ENCODE measurements around the gene SECTM1.
"Not testable (repeated sequence)": the region's sequence is repeated elsewhere in the genome, so short reads cannot be mapped to it uniquely, and the experiment has no call there.

SECTM1 gene

DNA sequence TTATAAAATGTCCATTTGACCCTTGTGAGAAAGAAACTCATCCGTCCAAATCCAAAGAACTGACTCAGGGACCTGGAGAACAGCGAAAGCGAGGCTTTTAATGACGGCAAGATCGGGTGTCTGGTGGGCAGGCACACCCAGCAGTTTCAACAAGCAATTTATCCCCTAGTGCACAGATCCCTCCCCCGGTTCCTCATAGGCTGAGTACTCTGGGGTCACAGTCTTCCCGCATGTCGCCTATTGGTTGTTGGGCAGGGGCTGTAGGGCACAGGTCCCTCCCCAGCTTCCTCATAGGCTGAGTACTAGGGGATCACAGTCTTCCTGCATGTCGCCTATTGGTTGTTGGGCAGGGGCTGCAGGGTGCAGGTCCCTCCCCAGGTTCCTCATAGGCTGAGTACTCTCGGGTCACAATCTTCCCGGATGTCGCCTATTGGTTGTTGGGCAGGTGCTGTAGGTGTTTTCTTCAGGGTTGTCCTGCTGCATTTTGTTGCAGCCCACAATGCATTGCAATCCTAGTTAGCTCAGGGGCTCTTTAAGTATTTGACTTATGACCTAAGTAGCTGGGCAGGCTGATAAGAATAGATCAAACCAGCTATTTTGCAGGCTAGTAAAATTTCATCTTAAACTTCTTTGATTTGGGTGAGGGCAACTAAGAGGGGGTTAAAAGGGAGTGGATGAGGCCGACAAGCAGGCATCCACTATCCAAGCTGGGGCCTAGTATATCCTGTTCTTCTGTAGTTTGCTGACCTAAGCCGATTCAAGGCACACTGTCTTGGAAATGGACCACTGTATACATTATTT lies 34.4 kb upstream of the SECTM1 start:
- FAIRE-seq, result no peak

DNA sequence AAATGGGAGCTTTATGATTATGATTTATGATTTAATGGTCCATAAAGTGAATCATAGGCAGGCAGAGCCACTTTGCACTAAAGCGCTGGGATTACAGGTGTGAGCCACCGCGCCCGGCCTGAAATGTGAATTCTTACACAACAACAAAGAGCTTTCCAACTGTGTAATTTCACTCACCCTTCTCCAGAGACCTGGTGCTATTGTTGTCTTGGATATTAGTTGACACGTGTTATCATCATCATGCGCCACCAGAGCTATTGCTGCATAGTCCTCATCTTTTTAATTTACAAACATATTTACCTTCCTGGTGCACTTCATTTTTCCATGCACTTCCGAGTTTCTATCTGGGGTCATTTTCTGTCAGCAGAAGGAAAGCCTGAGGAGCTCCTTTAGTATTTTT lies 33.2 kb upstream of the SECTM1 start:
- no peak for FAIRE-seq

DNA sequence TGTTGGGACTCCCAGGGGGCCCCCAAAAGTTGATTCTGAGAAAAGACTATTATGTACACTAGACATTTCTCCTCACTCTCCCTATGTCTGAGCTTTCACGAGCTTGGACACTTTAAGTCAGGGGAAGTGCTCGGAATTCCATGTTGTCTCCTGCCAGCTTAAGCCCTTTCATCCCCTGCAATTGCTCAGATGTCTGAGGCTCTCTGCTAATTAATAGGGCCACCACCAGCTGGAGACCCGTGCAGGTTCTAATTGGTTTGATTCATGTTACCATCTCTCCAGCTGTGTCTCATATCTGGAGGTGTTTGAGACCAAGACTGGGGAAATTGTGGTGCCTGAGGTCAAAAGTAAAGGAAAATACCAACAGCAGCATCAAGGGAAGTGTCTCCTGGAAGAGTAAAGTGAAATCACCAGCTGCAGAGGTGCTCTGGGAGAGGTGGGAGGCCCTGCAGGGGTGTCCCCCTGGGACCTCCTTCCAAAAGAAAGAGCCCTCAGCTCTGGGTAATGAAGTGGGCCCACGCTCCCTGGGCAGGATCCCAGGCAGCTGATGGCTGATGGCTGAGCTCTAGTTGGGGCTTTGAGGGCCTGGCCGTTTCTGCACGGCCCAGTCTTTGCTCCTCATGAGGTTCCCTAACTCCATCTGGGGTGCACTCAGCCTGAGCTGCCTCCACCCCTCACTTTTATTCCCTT lies 32.2 kb upstream of the SECTM1 start:
- FAIRE-seq, result no peak

DNA sequence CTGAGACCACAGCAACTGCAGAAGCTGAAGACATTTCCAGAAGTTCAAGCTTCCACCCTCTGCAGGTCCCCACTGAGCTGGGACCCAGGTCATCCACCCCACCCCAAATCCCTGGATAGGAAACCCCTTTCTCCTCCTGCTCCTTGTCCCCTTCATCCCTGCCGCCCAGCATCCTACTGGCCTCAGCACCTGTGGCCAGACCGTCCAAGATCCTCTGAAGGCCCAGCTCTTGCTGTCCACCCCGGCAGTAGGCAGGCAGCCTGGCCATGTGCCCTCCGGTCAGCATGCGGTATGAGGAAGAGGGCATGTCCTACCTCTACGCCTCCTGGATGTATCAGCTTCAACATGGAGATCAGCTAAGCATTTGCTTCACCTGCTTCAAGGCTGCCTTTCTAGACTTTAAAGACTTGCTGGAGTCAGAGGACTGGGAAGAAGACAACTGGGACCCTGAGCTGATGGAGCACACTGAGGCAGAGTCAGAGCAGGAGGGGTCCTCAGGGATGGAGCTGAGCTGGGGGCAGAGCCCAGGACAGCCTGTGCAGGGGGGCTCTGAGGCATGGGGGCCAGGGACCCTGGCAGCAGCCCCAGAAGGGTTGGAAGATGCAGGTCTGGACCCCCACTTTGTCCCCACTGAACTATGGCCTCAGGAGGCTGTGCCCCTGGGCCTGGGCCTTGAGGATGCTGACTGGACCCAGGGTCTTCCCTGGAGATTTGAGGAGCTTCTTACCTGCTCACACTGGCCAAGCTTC lies 28.5 kb upstream of the SECTM1 start:
- FAIRE-seq, result no peak

DNA sequence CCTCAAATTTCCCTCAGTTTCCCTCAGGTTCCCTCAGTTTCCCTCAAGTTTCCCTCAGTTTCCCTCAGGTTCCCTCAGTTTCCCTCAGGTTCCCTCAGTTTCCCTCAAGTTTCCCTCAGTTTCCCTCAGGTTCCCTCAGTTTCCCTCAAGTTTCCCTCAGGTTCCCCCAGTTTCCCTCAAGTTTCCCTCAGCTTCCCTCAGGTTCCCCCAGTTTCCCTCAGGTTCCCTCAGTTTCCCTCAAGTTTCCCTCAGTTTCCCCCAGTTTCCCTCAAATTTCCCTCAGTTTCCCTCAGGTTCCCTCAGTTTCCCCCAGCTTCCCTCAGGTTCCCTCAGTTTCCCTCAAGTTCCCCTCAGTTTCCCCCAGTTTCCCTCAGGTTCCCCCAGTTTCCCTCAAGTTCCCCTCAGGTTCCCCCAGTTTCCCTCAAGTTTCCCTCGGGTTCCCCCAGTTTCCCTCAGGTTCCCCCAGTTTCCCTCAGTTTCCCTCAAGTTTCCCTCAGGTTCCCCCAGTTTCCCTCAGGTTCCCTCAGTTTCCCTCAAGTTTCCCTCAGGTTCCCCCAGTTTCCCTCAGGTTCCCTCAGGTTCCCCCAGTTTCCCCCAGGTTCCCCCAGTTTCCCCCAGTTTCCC lies 26.0 kb upstream of the SECTM1 start:
- FAIRE-seq, result not testable (repeated sequence)

DNA sequence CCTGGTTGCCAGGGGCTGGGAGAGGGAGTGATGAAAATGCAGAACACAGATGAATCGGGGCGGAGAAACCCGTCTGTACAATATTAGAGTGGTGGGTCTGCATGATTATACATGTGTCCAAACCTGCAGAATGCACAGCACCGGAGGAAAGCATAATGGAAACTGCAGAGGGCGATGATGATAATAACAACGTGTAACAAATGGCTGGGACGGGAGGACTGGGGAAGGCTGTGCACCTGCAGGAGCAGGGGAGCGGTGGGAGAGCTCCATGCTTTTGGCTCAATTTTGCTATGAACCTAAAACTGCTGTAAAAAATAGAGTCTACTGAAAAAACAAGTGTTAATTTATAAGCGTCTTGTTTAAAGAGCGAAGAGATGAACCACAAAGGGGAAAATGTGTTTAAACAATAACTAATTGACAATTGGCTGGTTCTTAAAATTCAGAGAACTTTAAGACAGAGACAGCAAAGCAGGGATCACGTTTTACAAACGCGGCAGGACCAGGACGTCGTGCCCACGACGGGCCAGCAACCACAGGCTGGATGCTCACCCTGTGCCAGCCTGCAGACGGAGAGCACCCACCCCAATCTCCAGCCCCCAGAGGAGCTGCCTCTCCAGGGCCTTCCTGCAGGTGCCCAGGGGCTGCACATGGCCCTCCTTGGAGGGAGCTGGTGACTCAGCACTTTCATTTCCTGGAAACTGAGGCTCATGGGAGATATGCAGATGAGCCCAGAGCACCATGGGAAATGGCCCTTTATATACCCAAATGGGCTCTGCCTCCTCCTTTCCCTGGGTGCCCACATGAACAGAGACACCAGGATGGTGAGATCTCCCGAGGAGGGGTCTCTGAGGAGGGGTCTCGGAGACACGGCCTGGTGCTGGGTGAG lies 25.1 kb upstream of the SECTM1 start, which contains the start of gene TEX19:
TSS of gene TEX19 (plus strand) at position 783 of the 886 bp plus-strand sequence. CDS start 2,904 bp downstream, outside the sequence.
- no peak for FAIRE-seq

DNA sequence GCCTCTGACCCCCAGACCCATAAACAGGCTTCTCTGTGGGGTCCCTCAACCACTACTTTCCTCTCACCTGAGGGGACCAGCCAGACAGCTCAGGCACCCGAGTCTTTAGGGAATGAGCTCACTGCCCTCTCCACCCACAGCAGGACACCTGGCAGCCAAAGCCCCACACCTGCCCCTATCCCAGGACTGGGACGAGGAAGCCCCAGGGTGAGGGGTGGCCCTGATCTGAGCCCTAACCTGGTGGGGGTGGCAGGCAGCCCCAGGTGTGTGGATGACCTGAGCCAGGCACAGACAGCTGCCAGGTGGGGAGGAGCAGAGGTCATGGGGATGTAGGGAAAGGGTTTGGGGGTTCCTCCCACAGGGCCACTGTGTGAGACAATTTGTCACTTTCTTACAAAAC lies 23.8 kb upstream of the SECTM1 start:
- no peak for FAIRE-seq

DNA sequence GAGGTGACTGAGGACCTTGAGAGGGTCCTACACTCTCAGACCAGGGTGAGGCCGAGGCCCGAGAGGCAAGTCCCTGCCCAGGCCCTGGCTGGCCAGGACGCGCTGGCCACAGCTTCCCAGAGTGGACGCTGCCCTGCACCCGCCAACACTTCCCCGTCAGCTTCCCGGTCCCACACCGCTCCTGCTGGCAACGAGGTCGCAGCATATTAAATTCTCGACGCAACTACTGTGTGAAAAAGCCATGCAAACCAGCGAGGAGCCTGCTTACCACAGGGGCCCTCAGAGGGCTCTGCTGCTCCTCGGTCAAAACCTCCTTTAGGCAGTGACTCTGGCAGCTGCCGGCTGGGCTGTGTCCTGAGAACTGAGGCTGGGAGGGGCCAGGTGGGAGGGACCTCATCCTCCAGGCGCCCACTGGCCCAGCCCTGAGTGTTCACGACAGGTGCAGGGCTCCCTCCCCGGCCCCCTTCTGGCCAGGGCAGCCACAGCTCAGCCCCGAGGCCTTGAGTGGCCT lies 23.3 kb upstream of the SECTM1 start:
- FAIRE-seq, result no peak

DNA sequence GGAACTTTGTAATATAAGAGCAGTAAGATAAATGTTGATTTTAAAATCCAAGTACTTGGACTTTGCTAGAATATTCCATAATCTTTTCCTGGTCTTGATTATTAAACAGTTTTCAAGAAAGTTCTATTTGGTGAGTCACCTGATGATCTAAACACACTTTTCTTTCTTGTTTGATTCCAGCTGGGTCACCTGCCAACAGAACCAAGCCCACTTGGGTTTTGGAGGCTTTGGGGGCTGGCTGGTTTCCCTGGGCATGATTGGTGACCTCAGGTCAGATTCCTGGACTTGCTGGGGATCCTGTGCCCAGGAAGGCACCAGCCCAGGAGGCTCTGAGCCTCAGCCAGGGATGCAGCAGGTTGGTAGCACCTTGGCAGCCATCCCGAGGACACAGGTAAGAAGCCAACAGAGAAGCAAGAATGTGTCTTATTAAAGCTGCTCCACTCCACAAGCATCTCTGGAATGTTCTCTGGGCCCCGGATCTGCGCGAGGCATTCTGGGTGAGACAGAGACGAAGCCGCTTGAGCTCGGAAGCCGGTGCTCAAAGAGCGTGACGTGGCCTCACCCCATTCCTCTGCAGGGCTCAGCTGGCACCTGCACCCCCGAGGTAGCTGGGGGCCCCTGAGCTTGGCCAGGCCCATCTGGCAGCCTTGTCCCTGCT lies 22.3 kb upstream of the SECTM1 start:
- no peak for FAIRE-seq

DNA sequence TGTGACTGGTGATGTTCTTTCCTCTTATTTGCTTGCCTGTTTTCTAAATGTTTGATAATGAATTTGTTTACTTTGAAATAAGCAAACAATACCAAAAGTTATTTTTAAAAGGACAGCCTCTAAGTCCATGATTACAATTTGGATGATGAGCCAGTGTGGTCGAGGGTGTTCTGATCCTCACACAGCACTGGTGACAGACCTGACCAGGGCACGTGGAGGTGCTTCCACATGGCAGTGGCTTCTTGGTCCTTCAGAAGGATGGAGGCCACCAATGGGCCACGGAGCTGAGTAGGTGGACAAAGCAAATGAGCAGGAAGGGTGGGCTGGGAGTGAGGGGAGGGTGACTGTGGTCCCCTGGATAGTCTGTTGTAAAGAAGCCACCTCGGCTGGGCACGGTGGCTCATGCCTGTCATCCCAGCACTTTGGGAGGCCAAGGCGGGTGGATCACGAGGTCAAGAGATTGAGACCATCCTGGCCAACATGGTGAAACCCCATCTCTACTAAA lies 21.3 kb upstream of the SECTM1 start:
- no peak for FAIRE-seq

DNA sequence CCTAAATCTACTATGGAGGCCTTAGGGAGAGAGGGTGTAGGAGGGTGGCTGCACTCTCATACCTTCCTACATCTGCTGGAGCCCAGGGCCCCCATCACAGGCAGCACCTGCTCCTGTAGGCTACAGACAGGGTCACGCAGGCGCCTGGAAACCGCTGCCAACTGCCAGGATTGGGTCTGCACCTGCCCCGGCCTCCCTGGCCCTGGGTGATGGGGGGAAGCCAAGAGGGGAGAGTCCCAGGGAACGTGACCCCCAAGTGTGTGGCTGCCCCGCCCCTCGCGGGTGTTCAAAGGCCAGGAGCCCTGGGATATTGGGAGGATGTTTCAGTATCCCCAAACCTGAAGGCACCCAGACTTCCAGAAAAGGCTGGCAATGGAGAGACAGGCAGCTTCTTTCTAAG lies 19.9 kb upstream of the SECTM1 start:
- no peak for FAIRE-seq

DNA sequence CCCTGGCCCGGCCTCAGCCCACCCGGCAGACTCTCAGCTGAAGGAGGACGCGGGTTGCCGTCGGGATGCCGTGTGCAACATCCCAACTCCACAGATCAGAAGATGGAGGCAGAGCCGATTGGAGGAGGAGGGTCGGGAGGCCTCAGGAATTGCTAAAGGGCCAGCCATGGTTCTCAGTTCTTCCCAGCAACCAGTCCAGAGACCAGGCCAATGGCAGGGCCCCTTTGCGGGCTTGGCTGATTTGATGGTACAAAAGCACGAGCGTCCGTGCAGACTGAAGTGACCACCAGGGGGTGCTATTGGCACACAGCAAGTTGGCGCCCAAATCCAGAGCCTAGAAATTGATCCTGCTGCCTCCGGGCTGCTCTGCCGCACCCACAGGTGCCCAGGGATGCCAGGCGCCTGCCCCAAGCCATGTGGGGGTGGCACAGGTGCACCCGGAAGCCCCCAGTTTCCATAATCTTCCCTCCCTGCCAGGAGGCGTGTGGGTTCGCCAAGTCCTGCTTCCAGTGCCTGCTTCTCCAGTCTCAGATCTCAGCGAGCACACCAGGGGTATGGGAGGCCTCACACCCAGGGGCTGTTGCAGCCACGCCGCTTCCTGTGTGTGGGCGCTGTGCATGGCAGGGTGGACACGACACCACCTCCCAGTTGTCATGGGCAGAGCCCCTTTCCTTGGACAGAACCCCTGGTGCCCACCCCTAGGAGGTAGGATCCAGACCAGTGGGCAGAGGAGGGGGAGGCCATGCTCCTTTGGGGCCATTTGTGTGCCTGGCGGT lies 18.3 kb upstream of the SECTM1 start:
- FAIRE-seq, result no peak

DNA sequence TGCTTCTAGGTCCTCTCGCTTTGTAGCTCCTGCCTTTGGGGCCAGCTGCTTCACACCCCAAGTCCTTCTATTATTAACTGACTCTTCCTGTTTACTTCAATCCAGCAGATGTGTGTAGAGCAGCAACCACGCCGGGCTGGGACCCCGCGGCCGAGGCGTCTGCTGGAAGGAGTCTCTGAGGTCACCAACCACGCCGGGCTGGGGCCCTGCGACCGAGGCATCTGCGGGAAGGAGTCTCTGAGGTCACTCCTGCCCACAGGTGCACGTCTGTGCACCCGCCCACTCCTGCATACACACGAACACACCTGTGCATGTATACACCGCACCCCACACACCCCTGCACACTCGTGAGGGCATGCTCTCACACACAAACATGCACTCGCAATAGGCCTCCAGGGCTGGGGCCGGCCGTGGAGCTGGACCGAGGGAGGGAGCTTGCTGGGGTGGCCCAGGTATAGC lies 17.7 kb upstream of the SECTM1 start:
- no peak for FAIRE-seq

DNA sequence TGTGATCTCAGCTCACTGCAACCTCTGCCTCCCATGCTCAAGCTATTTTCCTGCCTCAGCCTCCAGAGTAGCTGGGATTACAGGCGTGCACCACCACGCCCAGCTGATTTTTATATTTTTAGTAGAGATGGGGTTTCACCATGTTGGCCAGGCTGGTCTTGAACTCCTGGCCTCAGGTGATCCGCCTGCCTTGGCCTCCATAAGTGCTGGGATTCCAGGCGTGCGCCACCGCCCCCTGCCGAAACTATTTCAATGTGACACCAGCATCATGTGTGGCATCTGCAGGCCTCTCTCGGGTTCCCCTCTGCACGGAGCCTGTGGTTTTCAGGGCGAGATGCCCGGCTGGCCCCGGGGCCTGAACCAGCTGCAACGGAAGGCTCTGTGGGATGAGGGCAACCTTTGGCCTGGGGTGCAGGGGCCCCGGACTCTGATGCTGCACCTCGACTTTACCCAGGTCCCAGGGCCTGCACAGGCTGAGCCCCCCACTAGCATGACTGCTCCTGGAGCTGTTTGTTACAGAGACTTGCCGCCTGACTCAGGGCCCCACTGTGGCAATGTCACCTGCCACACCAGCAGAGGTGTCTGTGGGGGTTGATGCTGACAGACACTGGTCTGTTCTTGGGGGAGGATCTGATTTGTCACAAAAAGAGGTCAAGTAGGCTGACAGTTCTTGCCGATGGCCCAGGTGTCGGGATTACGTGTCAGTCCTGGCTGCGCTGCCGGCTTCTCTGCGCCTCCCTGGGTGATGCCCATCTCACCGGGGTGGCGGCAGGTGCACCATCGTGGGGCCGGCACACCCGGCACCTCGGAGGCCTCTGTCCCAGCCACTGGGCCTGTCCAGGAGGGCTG lies 16.8 kb upstream of the SECTM1 start:
- no peak for FAIRE-seq

DNA sequence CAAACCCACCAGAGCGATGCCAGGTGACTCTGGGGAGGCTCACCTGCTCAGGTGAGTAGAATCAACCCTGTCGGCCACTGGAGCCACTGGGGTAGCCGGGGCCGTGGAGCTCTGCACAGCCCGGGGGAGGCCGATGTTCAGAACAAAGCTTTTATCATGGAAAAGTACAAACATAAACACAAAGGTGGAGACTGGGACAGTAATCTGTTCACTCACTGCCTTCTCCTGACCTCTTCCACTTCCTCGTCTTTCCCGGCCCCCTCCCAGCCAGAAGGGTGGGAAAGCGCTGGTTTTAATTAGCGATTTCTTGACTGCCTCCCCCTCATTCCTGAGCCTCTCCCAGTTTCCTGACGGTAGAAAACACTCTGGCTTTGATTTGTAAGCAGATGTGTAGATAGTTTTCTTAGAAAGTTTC lies 15.7 kb upstream of the SECTM1 start:
- FAIRE-seq, result peak; percentile 74

DNA sequence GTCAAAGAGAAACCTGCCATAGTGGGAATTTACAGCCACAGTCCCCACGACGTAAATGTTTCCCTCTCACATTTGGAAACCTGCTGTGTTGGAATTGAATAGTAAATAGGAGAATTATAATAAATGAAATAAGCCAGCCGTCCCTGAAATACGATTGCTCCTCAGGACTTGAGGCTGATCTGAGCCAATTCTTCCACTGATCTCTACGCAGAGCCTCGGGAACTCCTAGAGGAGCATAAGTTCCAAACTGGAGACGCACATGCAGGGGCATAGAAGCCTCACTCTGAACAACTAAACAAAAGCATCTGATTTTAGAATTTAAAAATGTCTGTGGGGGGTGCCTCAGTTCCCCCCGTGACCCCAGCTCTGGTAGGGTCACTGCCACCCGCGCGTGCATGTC lies 15.3 kb upstream of the SECTM1 start:
- no peak for FAIRE-seq

DNA sequence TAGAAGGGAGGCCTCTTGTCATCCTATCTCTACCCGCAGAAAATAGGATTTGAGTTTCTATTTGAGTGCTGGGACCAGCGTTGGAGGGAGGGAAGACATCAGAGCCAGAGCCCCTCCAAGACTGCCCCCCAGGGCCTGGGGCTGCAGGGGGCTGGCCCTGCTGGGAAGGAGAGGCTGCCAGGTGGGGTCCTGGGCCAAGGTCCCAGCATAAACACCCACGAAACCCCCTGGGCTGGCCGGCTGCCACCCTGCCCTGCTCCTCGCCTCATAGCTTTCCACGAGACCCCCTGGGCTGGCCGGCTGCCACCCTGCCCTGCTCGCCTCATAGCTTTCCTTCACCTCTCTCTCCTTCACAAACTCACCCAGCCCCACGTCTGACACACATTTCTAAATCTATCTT lies 14.9 kb upstream of the SECTM1 start:
- FAIRE-seq, result no peak

DNA sequence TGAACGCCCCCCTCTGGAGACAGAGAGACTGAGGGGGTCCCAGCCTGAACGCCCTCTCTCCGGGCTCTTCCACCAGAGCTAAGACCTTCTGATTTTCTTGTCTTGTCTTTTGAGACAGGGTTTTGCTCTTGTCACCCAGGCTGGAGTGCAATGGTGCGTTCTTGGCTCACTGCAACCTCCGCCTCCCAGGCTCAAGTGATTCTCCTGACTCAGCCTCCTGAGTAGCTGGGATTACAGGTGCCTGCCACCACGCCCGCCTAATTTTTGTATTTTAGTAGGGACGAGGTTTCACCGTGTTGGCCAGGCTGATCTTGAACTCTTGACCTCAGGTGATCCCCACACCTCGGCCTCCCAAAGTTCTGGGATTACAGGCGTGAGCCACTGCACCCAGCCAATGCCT lies 14.4 kb upstream of the SECTM1 start:
- FAIRE-seq, result not testable (repeated sequence)
